Stimulated activated CD4-positive, alpha-beta T cell treated with anti-CD3 and anti-CD28 coated beads, Interleukin-4, amount 100 ng/mL, for 48 hours (primary cell): ENCODE data around the gene ZNF282.
"Not testable (repeated sequence)": the region's sequence is repeated elsewhere in the genome, so short reads cannot be mapped to it uniquely, and the experiment has no call there.

Experiments used
- DNase-seq, 2 donors: peaks; one replicate each; pipeline ENCODE4 v3.0.0-alpha.2; 2020; ENCODE audit warnings: low read depth in 2 of 2

Gene ZNF282

GRCh38 chr7:149224352-149224751, 29.0 kb downstream of the ZNF282 start:
- no peak for DNase-seq

DNA sequence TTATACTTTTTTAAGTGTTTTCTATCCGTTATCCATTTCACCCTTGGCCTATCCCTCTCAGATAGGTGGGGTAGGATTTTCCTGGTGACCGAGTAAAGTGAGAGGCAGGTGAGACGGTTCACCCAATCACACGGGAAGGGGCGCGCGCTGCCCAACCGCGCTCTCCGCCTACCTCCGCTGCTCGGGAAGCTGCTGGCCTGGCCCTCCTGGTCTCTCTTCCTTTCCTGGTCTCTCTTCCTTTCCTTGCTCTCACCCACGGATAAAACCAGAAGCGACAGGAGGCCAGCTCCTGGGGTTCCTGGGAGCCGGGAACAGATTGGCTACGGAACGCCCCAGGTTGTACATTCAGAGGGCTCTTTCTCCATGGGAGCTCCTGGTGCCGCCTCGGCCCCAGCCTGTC, 29.8 kb downstream of the ZNF282 start:
- no peak for DNase-seq

DNA sequence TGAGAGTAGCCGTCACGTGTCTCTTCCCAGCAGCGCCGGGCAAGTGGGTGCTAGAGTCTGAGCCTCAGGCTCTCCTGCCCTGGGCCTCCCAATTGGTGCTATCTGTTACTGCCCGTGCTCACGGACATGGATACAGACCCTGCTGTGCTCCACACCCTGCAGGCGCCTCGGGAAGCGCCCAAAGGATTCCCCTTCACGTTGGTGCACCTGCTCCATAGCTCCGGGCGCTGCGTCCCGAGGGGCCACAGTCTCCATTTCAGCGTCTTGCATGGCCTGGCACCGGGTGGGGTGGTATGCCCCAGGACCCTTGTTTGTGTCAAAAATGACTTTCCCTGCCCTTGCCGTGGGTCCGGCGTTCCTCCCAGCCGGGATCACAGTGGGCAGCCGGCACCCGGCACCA, 30.3 kb downstream of the ZNF282 start:
- DNase-seq: no peak

DNA sequence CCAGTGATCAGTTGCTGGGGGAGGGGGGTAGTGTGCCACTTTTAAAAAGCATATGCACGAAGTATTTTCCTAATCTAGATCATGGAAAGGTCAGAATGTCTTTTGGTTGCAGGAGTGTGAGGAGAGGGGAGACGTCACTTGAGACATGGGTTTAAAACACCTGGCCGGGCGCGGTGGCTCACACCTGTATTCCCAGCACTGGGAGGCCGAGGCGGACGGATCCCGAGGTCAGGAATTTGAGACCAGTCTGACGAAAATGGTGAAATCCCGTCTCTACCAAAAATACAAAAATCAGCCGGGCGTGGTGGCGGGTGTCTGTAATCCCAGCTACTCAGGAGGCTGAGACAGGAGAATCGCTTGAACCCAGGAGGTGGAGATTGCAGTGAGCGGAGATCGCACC, 31.0 kb downstream of the ZNF282 start:
- not testable (repeated sequence) for DNase-seq

- DNase-seq: no peak
Measured at GRCh38 chr7:149226840-149227494, 31.6 kb downstream of the ZNF282 start.

DNA sequence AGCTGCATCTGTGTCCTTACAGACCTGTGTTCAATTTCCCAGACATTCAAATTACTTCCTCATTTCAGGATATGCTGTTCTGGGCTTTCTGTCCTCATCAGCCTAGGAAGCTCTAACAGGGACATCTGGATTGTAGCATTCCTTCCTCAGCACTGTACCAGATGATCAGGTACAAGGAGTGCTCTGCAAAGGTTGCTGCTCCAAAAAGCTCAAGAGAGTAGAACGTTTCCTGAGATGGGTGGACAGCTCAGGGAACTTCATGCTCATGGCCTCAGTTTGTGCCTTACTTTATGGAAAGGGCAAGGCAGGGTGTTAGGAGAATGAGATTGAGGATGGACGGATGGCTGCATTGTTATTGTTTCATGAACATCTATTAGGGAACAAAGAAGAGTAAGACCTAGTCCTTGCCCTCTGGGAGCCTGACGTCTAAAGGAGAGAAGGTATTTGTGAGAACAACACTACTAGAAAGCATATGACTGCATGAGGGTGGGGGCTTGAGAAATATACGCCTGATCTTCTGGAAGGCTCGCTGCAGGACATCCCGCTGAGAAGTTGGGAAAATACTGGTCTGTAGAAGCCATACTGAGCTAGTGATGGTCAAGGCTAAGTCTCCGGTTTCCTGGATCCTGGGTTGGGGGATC, 33.6 kb downstream of the ZNF282 start:
- DNase-seq: no peak

GRCh38 chr7:149229526-149229925, 34.2 kb downstream of the ZNF282 start:
- no peak for DNase-seq

DNA sequence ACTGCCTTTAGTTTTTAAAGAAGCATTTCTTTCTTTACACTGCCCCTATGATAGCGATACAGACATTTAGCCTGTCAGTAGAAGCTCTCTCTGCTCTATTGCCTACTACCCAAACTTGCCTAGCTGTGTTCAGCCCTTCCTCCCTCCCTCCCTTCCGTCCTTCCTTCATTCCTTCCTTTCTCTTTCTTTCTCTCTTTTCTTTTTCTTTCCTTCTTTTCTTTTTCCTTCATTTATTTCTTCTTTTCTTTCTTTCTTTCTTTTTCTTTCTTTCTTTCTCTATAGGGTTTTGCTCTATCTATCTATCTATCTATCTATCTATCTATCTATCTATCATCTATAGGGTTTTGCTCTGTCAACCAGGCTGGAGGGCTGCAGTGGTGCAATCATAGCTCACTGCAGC, 37.0 kb downstream of the ZNF282 start:
- DNase-seq: no peak

- DNase-seq: not testable (repeated sequence)
Measured at GRCh38 chr7:149233655-149234204, 38.4 kb downstream of the ZNF282 start.

- DNase-seq: no peak
Measured at GRCh38 chr7:149237502-149237901, 42.2 kb downstream of the ZNF282 start.

DNA sequence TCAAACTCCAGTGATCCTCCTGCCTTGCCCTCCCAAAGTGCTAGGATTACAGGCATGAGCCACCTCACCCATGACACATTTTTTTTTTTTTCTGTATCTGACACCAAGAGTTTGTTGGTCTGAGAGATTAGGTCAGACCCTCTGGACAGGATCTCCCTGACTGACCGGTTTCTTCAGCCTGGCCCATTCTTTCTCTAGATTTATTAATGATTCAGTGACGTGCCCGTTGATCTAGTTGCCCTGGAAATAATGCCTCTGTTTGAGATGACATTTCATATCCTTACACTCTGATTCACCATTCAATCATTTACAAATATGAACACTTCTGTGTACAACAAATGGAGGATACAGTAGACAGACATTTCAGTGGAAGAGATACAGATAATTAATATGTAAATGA, 42.7 kb downstream of the ZNF282 start:
- no peak for DNase-seq

DNA sequence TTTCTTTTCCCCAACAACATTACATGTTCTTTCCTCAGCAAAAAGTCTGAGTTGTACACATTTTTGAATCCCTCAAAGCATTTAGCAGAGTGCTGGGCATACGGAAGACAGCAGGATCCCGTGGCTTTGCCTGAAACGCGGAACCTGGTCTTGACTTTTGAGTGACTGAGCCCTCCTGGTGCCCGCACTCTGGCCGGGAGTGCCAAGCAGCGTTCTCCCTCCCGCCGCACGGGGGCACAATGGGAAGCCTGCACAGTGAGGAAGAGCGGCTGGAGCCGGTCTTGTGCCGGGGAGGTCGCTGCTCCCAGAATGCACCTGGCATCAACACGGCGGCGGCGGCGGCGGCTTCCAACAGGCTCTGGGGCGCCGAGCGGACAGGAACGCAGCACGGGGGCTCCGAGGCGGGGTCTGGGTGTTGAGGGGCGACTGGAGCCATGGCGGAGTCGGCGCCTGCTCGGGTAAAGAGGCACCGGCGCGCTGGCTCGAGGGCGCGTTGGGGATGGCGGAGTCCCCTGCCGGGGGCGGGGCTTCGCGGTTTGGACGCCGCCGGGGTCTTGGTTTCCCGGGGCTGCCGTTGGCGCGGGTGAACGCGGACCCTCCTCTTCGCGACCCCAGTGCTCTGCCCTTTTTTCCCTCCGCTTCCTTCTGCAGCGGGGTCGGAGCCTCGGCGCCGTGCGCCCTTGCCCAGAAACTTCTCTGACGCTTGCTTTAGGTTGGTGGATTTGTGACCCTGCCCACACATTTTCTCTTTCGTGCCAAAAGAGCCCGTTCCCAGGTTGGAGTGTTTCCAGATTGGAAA, 44.2 kb downstream of the ZNF282 start, which contains the start of gene ZNF212:
ZNF212 (plus strand) TSS at position 307 of the 799 bp plus-strand sequence; CDS start at position 435, 128 bp downstream.
- DNase-seq: peak; percentile 82 to 88

GRCh38 chr7:149240637-149241036, 45.3 kb downstream of the ZNF282 start:
- no peak for DNase-seq

- DNase-seq: no peak
Measured at GRCh38 chr7:149241696-149242095, 46.4 kb downstream of the ZNF282 start.

GRCh38 chr7:149245244-149245643, 49.9 kb downstream of the ZNF282 start:
- peak in 1 of 2 donors; percentile 57 for DNase-seq

- DNase-seq: no peak
Measured at GRCh38 chr7:149245744-149246143, 50.4 kb downstream of the ZNF282 start.

GRCh38 chr7:149248777-149249176, 53.4 kb downstream of the ZNF282 start:
- peak in 1 of 2 donors; percentile 32 for DNase-seq

GRCh38 chr7:149250151-149250550, 54.8 kb downstream of the ZNF282 start:
- DNase-seq: not testable (repeated sequence)

GRCh38 chr7:149251518-149251917, 56.2 kb downstream of the ZNF282 start:
- DNase-seq: not testable (repeated sequence)

DNA sequence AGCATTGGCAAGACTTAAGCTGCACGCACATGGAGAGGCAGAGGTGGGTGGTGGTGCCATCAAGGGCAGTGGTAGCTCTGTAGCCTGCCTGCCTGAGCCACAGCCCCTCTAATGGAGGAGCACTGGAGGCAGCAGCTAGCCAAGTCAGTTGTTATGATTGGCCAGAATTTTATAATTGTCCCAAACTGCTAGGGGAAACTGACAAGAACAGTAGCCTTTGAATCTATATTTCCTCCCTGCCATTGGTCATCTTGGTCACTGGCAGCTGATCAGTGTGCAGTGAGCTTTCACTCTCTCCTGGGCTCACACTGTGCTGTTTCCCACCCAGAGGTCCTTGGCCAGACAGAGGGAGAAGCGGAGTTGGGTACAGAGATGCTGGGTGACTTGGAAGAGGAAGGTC, 57.0 kb downstream of the ZNF282 start:
- no peak for DNase-seq

DNA sequence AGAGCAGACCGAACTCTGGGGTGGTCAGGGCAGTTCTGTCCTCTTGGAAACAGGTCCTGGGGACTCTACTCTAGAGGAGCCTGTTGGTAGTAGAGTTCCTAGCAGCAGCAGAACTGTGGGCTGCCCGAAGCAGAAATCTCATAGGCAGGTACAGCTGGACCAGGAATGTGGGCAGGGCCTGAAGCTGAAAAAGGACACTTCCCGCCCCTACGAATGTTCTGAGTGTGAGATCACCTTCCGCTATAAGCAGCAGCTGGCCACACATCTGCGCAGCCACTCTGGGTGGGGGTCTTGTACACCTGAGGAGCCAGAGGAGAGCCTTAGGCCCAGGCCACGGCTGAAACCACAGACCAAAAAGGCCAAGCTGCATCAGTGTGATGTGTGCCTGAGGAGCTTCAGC, 58.3 kb downstream of the ZNF282 start:
- DNase-seq: no peak

DNA sequence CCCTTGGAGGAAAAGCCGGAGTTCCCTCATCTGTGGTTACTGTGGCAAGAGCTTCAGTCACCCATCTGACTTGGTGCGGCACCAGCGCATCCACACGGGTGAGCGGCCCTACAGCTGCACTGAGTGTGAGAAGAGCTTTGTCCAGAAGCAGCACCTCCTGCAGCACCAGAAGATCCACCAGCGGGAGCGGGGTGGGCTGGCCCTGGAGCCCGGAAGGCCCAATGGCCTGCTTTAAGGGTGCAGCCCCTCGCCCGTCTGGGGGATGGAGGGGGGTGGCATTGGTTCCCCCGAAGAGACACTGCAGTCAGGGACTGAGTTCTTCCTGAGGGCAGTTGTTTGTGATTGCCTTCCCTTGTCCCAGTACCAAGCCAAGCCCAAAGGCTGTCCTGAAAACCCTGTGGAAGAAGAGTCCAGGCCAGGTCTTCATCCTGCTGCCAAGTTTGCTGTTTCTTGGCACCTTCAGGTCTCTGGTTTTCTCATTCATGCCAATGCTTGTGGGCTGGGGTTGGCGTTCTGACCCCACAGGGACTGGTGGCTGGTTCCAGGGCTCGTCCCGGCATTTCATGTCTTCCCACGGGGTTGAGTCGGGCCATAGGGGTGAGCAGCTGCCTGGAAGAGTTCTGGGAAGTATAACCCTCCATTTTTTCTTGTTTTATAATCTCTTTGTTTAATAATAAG, 59.0 kb downstream of the ZNF282 start:
- no peak for DNase-seq
